Testis (tissue), 2 donors: ENCODE data around the gene ADGRG3.

Source experiments
- POLR2A ChIP-seq: fragments of 450-650 bp; IDR thresholded peaks from one replicate; pipeline ENCODE4 v1.6.1; 2017; ENCODE audit warnings: antibody characterized with exemption, mild to moderate bottlenecking, moderate library complexity
- TF ChIP-seq, protein P1 (sequence below), 3 experiments: fragments of 450-650 bp in 2 of 3; fragments of 200-600 bp in 1 of 3; sonication (generic) in 1 of 3; IDR thresholded peaks; one replicate each; pipeline ENCODE4 v1.5.1; 2016 to 2019; ENCODE audit warnings: antibody characterized with exemption in 3 of 3, mild to moderate bottlenecking in 2 of 3, moderate library complexity in 1 of 3

DNA sequence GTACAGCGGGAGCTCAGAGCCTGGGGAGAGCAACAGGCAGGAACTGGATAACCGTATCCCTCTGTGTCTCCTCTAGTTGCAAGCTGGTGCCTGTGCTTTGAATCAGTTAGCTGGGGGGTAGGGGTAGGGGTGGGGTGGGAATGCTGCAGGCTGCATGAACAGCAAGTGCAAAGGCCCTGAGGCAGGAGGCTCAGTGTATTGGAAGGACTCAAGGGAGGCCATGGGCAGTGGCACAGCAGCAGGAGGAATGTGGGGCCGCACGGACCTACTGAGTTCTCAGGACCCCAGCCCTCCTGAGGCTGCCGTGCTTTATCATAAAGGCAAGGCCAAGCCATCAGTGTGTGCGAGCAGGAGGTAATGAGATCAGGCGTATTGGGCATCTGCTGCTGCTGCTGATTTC is 70.7 kb downstream of the ADGRG3 start:
- TF ChIP-seq, protein P1, sequence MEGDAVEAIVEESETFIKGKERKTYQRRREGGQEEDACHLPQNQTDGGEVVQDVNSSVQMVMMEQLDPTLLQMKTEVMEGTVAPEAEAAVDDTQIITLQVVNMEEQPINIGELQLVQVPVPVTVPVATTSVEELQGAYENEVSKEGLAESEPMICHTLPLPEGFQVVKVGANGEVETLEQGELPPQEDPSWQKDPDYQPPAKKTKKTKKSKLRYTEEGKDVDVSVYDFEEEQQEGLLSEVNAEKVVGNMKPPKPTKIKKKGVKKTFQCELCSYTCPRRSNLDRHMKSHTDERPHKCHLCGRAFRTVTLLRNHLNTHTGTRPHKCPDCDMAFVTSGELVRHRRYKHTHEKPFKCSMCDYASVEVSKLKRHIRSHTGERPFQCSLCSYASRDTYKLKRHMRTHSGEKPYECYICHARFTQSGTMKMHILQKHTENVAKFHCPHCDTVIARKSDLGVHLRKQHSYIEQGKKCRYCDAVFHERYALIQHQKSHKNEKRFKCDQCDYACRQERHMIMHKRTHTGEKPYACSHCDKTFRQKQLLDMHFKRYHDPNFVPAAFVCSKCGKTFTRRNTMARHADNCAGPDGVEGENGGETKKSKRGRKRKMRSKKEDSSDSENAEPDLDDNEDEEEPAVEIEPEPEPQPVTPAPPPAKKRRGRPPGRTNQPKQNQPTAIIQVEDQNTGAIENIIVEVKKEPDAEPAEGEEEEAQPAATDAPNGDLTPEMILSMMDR (IDR thresholded peaks at IDR 0.05) = no peak
- TF ChIP-seq POLR2A = no peak
